SK-N-SH (cell line): ENCODE results near the gene C5orf22. TPM values are rescaled to one million over a fixed set of nuclear protein-coding genes. Genes with fewer than 3 reads are reported as not detected.

Source experiments
- CTCF ChIA-PET: fragments of 300-600, 350-600 bp; formaldehyde crosslinking; extraction: SDS; loops from one replicate; lab custom pipeline; 2021; lab: Yijun Ruan, JAX
- POLR2A ChIA-PET: fragments of 350-600 bp; sonication (Branson Sonifier 250); formaldehyde crosslinking; extraction: SDS; loops from one replicate; lab custom pipeline; 2020; ENCODE audit warnings: antibody characterized with exemption, inconsistent platforms; lab: Yijun Ruan, JAX
- DNase-seq: peaks from one replicate; pipeline ENCODE4 v3.0.0; 2012
- H2AFZ ChIP-seq: fragments of 200-600 bp; sonication (generic); 2 replicates; pipeline ENCODE4 v1.8.1; 2016; ENCODE audit warnings: antibody characterized with exemption, mild to moderate bottlenecking, low read depth
- H3F3A ChIP-seq: fragments of 200-600 bp; sonication (generic); replicated peaks from 2 replicates; pipeline ENCODE3; 2016; ENCODE audit warnings: antibody characterized with exemption, mild to moderate bottlenecking; ENCODE audit not compliant: insufficient read depth
- H3K27ac ChIP-seq, 2 experiments: fragments of 200-500 bp in 1 of 2; fragments of 200-600 bp in 1 of 2; sonication (Bioruptor generic) in 1 of 2; sonication (generic), shearing (Covaris generic) in 1 of 2; 2 replicates each; pipeline versions ENCODE4 v1.5.1 to v1.6.1; 2014 to 2016; ENCODE audit warnings: low read depth in 2 of 2, inconsistent platforms in 1 of 2, low read length in 1 of 2, mild to moderate bottlenecking in 1 of 2, mixed read lengths in 1 of 2
- H3K27me3 ChIP-seq: fragments of 200-600 bp; sonication (generic), shearing (Covaris generic); 2 replicates; pipeline ENCODE4 v1.6.1; 2016; ENCODE audit warnings: mixed run types; ENCODE audit not compliant: insufficient read depth
- H3K36me3 ChIP-seq, 2 experiments: fragments of 200-500 bp in 1 of 2; fragments of 200-600 bp in 1 of 2; sonication (Bioruptor generic) in 1 of 2; sonication (generic) in 1 of 2; replicated peaks in 1 of 2; 2 replicates each; pipeline versions ENCODE3 to v1.5.1; 2014 to 2016; ENCODE audit warnings: low read length in 1 of 2, mild to moderate bottlenecking in 1 of 2; ENCODE audit not compliant: insufficient read depth in 2 of 2, control insufficient read depth in 1 of 2
- H3K4me1 ChIP-seq, 2 experiments: fragments of 200-500 bp in 1 of 2; fragments of 200-600 bp in 1 of 2; sonication (Bioruptor generic) in 1 of 2; sonication (generic), shearing (Covaris generic) in 1 of 2; 2 replicates each; pipeline versions ENCODE4 v1.5.1 to v1.6.1; 2014 to 2016; ENCODE audit warnings: low read depth in 1 of 2, low read length in 1 of 2, mixed run types in 1 of 2; ENCODE audit not compliant: insufficient read depth in 2 of 2, control insufficient read depth in 1 of 2
- H3K4me2 ChIP-seq: fragments of 200-600 bp; sonication (generic), shearing (Covaris generic); 2 replicates; pipeline ENCODE4 v1.6.1; 2017; ENCODE audit warnings: mixed run types
- H3K4me3 ChIP-seq, 2 experiments: fragments of 200-500 bp in 1 of 2; fragments of 200-600 bp in 1 of 2; sonication (Bioruptor generic) in 1 of 2; sonication (generic), shearing (Covaris generic) in 1 of 2; 2 replicates each; pipeline versions ENCODE4 v1.5.1 to v1.8.1; 2014 to 2016; ENCODE audit warnings: low read depth in 2 of 2, inconsistent platforms in 1 of 2, low read length in 1 of 2, mild to moderate bottlenecking in 1 of 2, mixed read lengths in 1 of 2, moderate library complexity in 1 of 2
- H3K79me2 ChIP-seq: fragments of 200-600 bp; sonication (generic); 2 replicates; pipeline ENCODE4 v1.8.1; 2017; ENCODE audit warnings: mild to moderate bottlenecking; ENCODE audit not compliant: insufficient read depth
- H3K9ac ChIP-seq: fragments of 200-600 bp; sonication (generic); 2 replicates; pipeline ENCODE4 v1.6.1; 2017; ENCODE audit warnings: mixed run types
- H3K9me2 ChIP-seq: fragments of 200-600 bp; sonication (generic); 2 replicates; pipeline ENCODE4 v1.6.1; 2017; ENCODE audit warnings: mixed run types
- H3K9me3 ChIP-seq: fragments of 200-600 bp; sonication (generic); 2 replicates; pipeline ENCODE4 v1.6.1; 2017; ENCODE audit warnings: mixed run types, mild to moderate bottlenecking, moderate library complexity
- H4K20me1 ChIP-seq: fragments of 200-600 bp; sonication (generic); 2 replicates; pipeline ENCODE4 v1.6.1; 2017; ENCODE audit warnings: mild to moderate bottlenecking, mixed run types; ENCODE audit not compliant: insufficient read depth
- CHD2 ChIP-seq: fragments of 150-350 bp; IDR thresholded peaks from 2 replicates; pipeline ENCODE4 v1.6.1; 2018; ENCODE audit warnings: low read length; ENCODE audit not compliant: partially characterized antibody
- ELF1 ChIP-seq: IDR thresholded peaks from 2 replicates; pipeline ENCODE4 v1.4.0; 2012
- EP300 ChIP-seq, 2 experiments: IDR thresholded peaks; 2 replicates each; pipeline versions ENCODE4 v1.4.0 to v1.6.1; 2012; ENCODE audit warnings: borderline replicate concordance in 1 of 2, low read depth in 1 of 2, low read length in 1 of 2
- FOSL2 ChIP-seq: IDR thresholded peaks from 2 replicates; pipeline ENCODE4 v1.4.0; 2012; ENCODE audit warnings: low read depth, mild to moderate bottlenecking, moderate library complexity, borderline replicate concordance
- GABPA ChIP-seq: IDR thresholded peaks from 2 replicates; pipeline ENCODE4 v1.4.0; 2012; ENCODE audit warnings: low read depth, mild to moderate bottlenecking
- POLR2AphosphoS5 ChIP-seq: IDR thresholded peaks from 2 replicates; pipeline ENCODE4 v1.6.1; 2012; ENCODE audit warnings: low read depth, low read length
- RAD21 ChIP-seq: IDR thresholded peaks from 2 replicates; pipeline ENCODE4 v1.6.1; 2012; ENCODE audit warnings: mild to moderate bottlenecking, low read length
- RCOR1 ChIP-seq: fragments of 150-350 bp; IDR thresholded peaks from 2 replicates; pipeline ENCODE4 v1.6.1; 2017; ENCODE audit warnings: antibody characterized with exemption, low read length
- SIN3A ChIP-seq: IDR thresholded peaks from 2 replicates; pipeline ENCODE4 v1.6.1; 2012; ENCODE audit warnings: low read depth, mild to moderate bottlenecking, low read length, moderate library complexity, borderline replicate concordance
- SMC3 ChIP-seq: IDR thresholded peaks from 2 replicates; pipeline ENCODE4 v1.6.1; 2012; ENCODE audit warnings: low read depth, low read length, improper control_type of control experiment
- TAF1 ChIP-seq: IDR thresholded peaks from 2 replicates; pipeline ENCODE4 v1.6.1; 2012; ENCODE audit warnings: low read depth, mild to moderate bottlenecking, low read length, moderate library complexity, borderline replicate concordance
- USF2 ChIP-seq: fragments of 150-350 bp; IDR thresholded peaks from 2 replicates; pipeline ENCODE4 v1.6.1; 2017; ENCODE audit warnings: antibody characterized with exemption, low read length, low read depth, borderline replicate concordance
- WGBS: methylation state at CpG from one replicate; pipeline ENCODE4 v1.1.6; 2017; ENCODE audit warnings: low lambda C conversion rate; 5-methylcytosine and 5-hydroxymethylcytosine counted together
- polyA plus RNA-seq, 3 experiments: library from polyadenylated mRNA; depleted of rRNA; stranded (reverse); fragments of >200 nt; gene quantifications; 2 replicates each; pipeline ENCODE4 v1.2.3, GENCODE V29; 2012
- TF ChIP-seq, protein P1 (sequence below): IDR thresholded peaks from 2 replicates; pipeline ENCODE4 v1.6.1; 2012; ENCODE audit warnings: mild to moderate bottlenecking, low read depth, low read length, moderate library complexity
- TF ChIP-seq, protein P2 (sequence below): fragments of 200-600 bp; sonication (generic); IDR thresholded peaks from 2 replicates; pipeline ENCODE4 v1.6.1; 2017; ENCODE audit warnings: antibody characterized with exemption, mild to moderate bottlenecking, moderate library complexity
- TF ChIP-seq, protein P3 (sequence below): IDR thresholded peaks from 2 replicates; pipeline ENCODE4 v1.4.0; 2012; ENCODE audit warnings: low read depth, borderline replicate concordance
- TF ChIP-seq, protein P4 (sequence below): fragments of 150-350 bp; IDR thresholded peaks from 2 replicates; pipeline ENCODE4 v1.6.1; 2016; ENCODE audit warnings: mild to moderate bottlenecking, low read depth, low read length

Gene C5orf22
- polyA plus RNA-seq, 1 of the 3 experiments (the other 2 are of a cell fraction), result 13.6 TPM

GRCh38 chr5:31485376-31486207, 46.5 kb upstream of the C5orf22 start:
- no peak overlapping the region for H3K4me3 ChIP-seq
- H2AFZ ChIP-seq, result no peak overlapping the region
- no peaks in the 10 kb centered on the region for H4K20me1 ChIP-seq
- H3K27me3 ChIP-seq, result no peaks in the 10 kb centered on the region
- H3K4me1 ChIP-seq, result peaks cover 4 to 7% of the 10 kb centered on the region in 2 experiments; a peak in 3 of 4 replicates
- ChIA-PET CTCF (interaction anchor here (1.0 kb wide), 1 partner anchor 46 kb away, joined by 3 read pairs; no protein-coding TSS in a partner anchor), POLR2A (no interaction called here)
- no peak for DNase-seq
- H3K27ac ChIP-seq, result no peak overlapping the region
- H3K9me2 ChIP-seq, result no peaks in the 10 kb centered on the region
- H3K4me2 ChIP-seq, result no peak overlapping the region
- H3F3A ChIP-seq, result no peaks in the 10 kb centered on the region
- H3K79me2 ChIP-seq, result no peaks in the 10 kb centered on the region
- TF ChIP-seq FOSL2 (no peak), USF2 (no peak), ELF1 (no peak), TAF1 (no peak), SIN3A (no peak), SMC3 (no peak), CHD2 (no peak), RCOR1 (no peak), GABPA (no peak), RAD21 (no peak), EP300 (IDR thresholded peaks at IDR 0.05; ENCODE audit: borderline replicate concordance in 1 of 2, low read depth in 1 of 2, low read length in 1 of 2) (no peak), POLR2AphosphoS5 (no peak)
- TF ChIP-seq, protein P1, sequence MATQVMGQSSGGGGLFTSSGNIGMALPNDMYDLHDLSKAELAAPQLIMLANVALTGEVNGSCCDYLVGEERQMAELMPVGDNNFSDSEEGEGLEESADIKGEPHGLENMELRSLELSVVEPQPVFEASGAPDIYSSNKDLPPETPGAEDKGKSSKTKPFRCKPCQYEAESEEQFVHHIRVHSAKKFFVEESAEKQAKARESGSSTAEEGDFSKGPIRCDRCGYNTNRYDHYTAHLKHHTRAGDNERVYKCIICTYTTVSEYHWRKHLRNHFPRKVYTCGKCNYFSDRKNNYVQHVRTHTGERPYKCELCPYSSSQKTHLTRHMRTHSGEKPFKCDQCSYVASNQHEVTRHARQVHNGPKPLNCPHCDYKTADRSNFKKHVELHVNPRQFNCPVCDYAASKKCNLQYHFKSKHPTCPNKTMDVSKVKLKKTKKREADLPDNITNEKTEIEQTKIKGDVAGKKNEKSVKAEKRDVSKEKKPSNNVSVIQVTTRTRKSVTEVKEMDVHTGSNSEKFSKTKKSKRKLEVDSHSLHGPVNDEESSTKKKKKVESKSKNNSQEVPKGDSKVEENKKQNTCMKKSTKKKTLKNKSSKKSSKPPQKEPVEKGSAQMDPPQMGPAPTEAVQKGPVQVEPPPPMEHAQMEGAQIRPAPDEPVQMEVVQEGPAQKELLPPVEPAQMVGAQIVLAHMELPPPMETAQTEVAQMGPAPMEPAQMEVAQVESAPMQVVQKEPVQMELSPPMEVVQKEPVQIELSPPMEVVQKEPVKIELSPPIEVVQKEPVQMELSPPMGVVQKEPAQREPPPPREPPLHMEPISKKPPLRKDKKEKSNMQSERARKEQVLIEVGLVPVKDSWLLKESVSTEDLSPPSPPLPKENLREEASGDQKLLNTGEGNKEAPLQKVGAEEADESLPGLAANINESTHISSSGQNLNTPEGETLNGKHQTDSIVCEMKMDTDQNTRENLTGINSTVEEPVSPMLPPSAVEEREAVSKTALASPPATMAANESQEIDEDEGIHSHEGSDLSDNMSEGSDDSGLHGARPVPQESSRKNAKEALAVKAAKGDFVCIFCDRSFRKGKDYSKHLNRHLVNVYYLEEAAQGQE, result no peak
- TF ChIP-seq, protein P2, sequence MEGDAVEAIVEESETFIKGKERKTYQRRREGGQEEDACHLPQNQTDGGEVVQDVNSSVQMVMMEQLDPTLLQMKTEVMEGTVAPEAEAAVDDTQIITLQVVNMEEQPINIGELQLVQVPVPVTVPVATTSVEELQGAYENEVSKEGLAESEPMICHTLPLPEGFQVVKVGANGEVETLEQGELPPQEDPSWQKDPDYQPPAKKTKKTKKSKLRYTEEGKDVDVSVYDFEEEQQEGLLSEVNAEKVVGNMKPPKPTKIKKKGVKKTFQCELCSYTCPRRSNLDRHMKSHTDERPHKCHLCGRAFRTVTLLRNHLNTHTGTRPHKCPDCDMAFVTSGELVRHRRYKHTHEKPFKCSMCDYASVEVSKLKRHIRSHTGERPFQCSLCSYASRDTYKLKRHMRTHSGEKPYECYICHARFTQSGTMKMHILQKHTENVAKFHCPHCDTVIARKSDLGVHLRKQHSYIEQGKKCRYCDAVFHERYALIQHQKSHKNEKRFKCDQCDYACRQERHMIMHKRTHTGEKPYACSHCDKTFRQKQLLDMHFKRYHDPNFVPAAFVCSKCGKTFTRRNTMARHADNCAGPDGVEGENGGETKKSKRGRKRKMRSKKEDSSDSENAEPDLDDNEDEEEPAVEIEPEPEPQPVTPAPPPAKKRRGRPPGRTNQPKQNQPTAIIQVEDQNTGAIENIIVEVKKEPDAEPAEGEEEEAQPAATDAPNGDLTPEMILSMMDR, result no peak
- TF ChIP-seq, protein P3, sequence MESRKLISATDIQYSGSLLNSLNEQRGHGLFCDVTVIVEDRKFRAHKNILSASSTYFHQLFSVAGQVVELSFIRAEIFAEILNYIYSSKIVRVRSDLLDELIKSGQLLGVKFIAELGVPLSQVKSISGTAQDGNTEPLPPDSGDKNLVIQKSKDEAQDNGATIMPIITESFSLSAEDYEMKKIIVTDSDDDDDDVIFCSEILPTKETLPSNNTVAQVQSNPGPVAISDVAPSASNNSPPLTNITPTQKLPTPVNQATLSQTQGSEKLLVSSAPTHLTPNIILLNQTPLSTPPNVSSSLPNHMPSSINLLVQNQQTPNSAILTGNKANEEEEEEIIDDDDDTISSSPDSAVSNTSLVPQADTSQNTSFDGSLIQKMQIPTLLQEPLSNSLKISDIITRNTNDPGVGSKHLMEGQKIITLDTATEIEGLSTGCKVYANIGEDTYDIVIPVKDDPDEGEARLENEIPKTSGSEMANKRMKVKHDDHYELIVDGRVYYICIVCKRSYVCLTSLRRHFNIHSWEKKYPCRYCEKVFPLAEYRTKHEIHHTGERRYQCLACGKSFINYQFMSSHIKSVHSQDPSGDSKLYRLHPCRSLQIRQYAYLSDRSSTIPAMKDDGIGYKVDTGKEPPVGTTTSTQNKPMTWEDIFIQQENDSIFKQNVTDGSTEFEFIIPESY, result no peak
- TF ChIP-seq, protein P4, sequence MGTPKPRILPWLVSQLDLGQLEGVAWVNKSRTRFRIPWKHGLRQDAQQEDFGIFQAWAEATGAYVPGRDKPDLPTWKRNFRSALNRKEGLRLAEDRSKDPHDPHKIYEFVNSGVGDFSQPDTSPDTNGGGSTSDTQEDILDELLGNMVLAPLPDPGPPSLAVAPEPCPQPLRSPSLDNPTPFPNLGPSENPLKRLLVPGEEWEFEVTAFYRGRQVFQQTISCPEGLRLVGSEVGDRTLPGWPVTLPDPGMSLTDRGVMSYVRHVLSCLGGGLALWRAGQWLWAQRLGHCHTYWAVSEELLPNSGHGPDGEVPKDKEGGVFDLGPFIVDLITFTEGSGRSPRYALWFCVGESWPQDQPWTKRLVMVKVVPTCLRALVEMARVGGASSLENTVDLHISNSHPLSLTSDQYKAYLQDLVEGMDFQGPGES, result no peak
- 91% methylated on average over 7 of the region's 7 CpGs for WGBS
- no peaks in the 10 kb centered on the region for H3K9me3 ChIP-seq
- H3K9ac ChIP-seq, result no peak overlapping the region
- peaks cover 66 to 81% of the 10 kb centered on the region in 2 experiments for H3K36me3 ChIP-seq
